SU-DHL-6 (cell line): ENCODE data around the gene RGL1.

ENCODE experiments used
- H2AFZ ChIP-seq: fragments of 200-600 bp; sonication (generic); 2 replicates; pipeline ENCODE4 v1.6.1; 2014; ENCODE audit warnings: low read depth, mild to moderate bottlenecking, moderate library complexity, mixed read lengths, antibody characterized with exemption, low read length; ENCODE audit not compliant: severe bottlenecking
- H3F3A ChIP-seq: fragments of 200-600 bp; shearing (Covaris generic); 2 replicates; pipeline ENCODE4 v1.6.0; 2016; ENCODE audit warnings: antibody characterized with exemption, mild to moderate bottlenecking; ENCODE audit not compliant: insufficient read depth
- H3K27ac ChIP-seq: fragments of 200-600 bp; sonication (generic); 2 replicates; pipeline ENCODE4 v1.5.1; 2016; ENCODE audit warnings: low read depth, mild to moderate bottlenecking, low read length, moderate library complexity, mixed read lengths
- H3K27me3 ChIP-seq: fragments of 200-600 bp; sonication (generic), shearing (Covaris generic); 2 replicates; pipeline ENCODE4 v1.6.0; 2014; ENCODE audit warnings: mild to moderate bottlenecking, low read length
- H3K36me3 ChIP-seq: fragments of 200-600 bp; sonication (generic); 2 replicates; pipeline ENCODE4 v1.6.1; 2014; ENCODE audit warnings: mild to moderate bottlenecking, low read length, mixed read lengths
- H3K4me2 ChIP-seq: fragments of 300-600, 200-600 bp; shearing (Covaris generic), sonication (generic); 2 replicates; pipeline ENCODE4 v1.6.0; 2014; ENCODE audit warnings: low read length, low read depth, mild to moderate bottlenecking; ENCODE audit not compliant: poor library complexity, severe bottlenecking
- H3K4me3 ChIP-seq: fragments of 200-600 bp; sonication (generic); 2 replicates; pipeline ENCODE4 v1.5.1; 2014; ENCODE audit warnings: antibody characterized with exemption, low read length, mild to moderate bottlenecking, mixed read lengths; ENCODE audit not compliant: insufficient read depth, poor library complexity, severe bottlenecking
- H3K79me2 ChIP-seq: fragments of 200-600 bp; sonication (generic); 2 replicates; pipeline ENCODE4 v1.6.1; 2014; ENCODE audit warnings: mild to moderate bottlenecking, low read length, moderate library complexity; ENCODE audit not compliant: insufficient read depth
- H3K9ac ChIP-seq: fragments of 200-600 bp; sonication (generic); 2 replicates; pipeline ENCODE4 v1.7.0; 2014; ENCODE audit warnings: mild to moderate bottlenecking, low read length
- H3K9me2 ChIP-seq: fragments of 200-600 bp; sonication (generic); replicated peaks from 2 replicates; pipeline ENCODE4 v1.6.1; 2014; ENCODE audit warnings: low read length; ENCODE audit not compliant: insufficient read depth
- H3K9me3 ChIP-seq: fragments of 200-600 bp; sonication (generic); 2 replicates; pipeline ENCODE4 v1.6.1; 2014; ENCODE audit warnings: low read length, mixed read lengths; ENCODE audit not compliant: insufficient read depth
- H4K20me1 ChIP-seq: fragments of 200-600 bp; sonication (generic); 2 replicates; pipeline ENCODE4 v1.6.1; 2014; ENCODE audit warnings: low read depth, mild to moderate bottlenecking, antibody characterized with exemption, low read length, moderate library complexity, mixed read lengths
- CTCF ChIP-seq: fragments of 200-600 bp; sonication (generic); IDR thresholded peaks from one replicate; pipeline ENCODE4 v1.5.1; 2017; ENCODE audit warnings: antibody characterized with exemption, mild to moderate bottlenecking, low read length, moderate library complexity; ENCODE audit not compliant: insufficient read depth, poor library complexity, severe bottlenecking
- EZH2phosphoT487 ChIP-seq: fragments of 200-600 bp; sonication (generic), shearing (Covaris generic); conservative IDR thresholded peaks from 2 replicates; pipeline ENCODE4 v1.6.1; 2018; ENCODE audit warnings: mild to moderate bottlenecking, antibody characterized with exemption, low read length, moderate library complexity, mixed read lengths

RGL1 gene

GRCh38 chr1:183850852-183851251 lies 45.9 kb downstream of the RGL1 start:
- Histone ChIP-seq H3K4me3 (no peak overlapping the region), H2AFZ (no peak overlapping the region), H3K79me2 (no peaks in the 10 kb centered on the region), H3K27ac (no peak overlapping the region), H3F3A (no peaks in the 10 kb centered on the region), H3K27me3 (no peaks in the 10 kb centered on the region), H3K9ac (no peak overlapping the region), H4K20me1 (no peaks in the 10 kb centered on the region), H3K4me2 (no peak overlapping the region), H3K36me3 (no peaks in the 10 kb centered on the region), H3K9me3 (no peaks in the 10 kb centered on the region), H3K9me2 (no peaks in the 10 kb centered on the region)
- no peak for TF ChIP-seq CTCF
- no peak for TF ChIP-seq EZH2phosphoT487

GRCh38 chr1:183859119-183859518 lies 54.2 kb downstream of the RGL1 start:
- Histone ChIP-seq H3K79me2 (no peaks in the 10 kb centered on the region), H2AFZ (no peak overlapping the region), H3K27me3 (no peaks in the 10 kb centered on the region), H3K9me2 (no peaks in the 10 kb centered on the region), H4K20me1 (no peaks in the 10 kb centered on the region), H3K9ac (no peak overlapping the region), H3F3A (no peaks in the 10 kb centered on the region), H3K4me3 (no peak overlapping the region), H3K4me2 (no peak overlapping the region), H3K9me3 (no peaks in the 10 kb centered on the region), H3K36me3 (no peaks in the 10 kb centered on the region), H3K27ac (no peak overlapping the region)
- TF ChIP-seq EZH2phosphoT487: no peak
- no peak for TF ChIP-seq CTCF

GRCh38 chr1:183859831-183860230 lies 54.9 kb downstream of the RGL1 start:
- Histone ChIP-seq H2AFZ (no peak overlapping the region), H3K9ac (no peak overlapping the region), H3K27ac (no peak overlapping the region), H3K9me3 (no peaks in the 10 kb centered on the region), H3K4me3 (no peak overlapping the region), H3K79me2 (no peaks in the 10 kb centered on the region), H3K36me3 (no peaks in the 10 kb centered on the region), H3K9me2 (no peaks in the 10 kb centered on the region), H4K20me1 (no peaks in the 10 kb centered on the region), H3K4me2 (no peak overlapping the region), H3F3A (no peaks in the 10 kb centered on the region), H3K27me3 (no peaks in the 10 kb centered on the region)
- TF ChIP-seq CTCF (no peak), EZH2phosphoT487 (no peak)
